Aorta (tissue), 5 donors: ENCODE data around the gene TPSB2. TPM values are rescaled to one million over a fixed set of nuclear protein-coding genes. Genes with fewer than 3 reads are reported as not detected.
"Not testable (repeated sequence)": the region's sequence is repeated elsewhere in the genome, so short reads cannot be mapped to it uniquely, and the experiment has no call there.

Source experiments
- ATAC-seq: fragments of 200-7000 bp; cut with Tn5 transposase; one replicate; pipeline ENCODE4 v1.9.1; 2022; ENCODE audit warnings: moderate library complexity; ENCODE audit not compliant: low FRiP score
- DNase-seq, 2 donors: peaks; one replicate each; pipeline ENCODE4 v3.0.0-alpha.2; 2020
- H3K27ac ChIP-seq, 2 donors: one replicate each; pipeline ENCODE4 v1.5.1; 2013; ENCODE audit warnings: low read length in 2 of 2, mild to moderate bottlenecking in 2 of 2, moderate library complexity in 2 of 2, control low read depth in 1 of 2, inconsistent platforms in 1 of 2, low read depth in 1 of 2
- H3K27me3 ChIP-seq, 2 donors: one replicate each; pipeline ENCODE4 v1.6.1; 2013; ENCODE audit warnings: control low read depth in 1 of 2, low read length in 1 of 2, mild to moderate bottlenecking in 1 of 2, moderate library complexity in 1 of 2; ENCODE audit not compliant: insufficient read depth in 2 of 2, control insufficient read depth in 1 of 2
- H3K36me3 ChIP-seq, 2 donors: one replicate each; pipeline ENCODE4 v1.6.1; 2013; ENCODE audit warnings: control low read depth in 1 of 2, low read length in 1 of 2, mild to moderate bottlenecking in 1 of 2; ENCODE audit not compliant: insufficient read depth in 2 of 2, control insufficient read depth in 1 of 2
- H3K4me1 ChIP-seq, 2 donors: one replicate each; pipeline ENCODE4 v1.6.1; 2013; ENCODE audit warnings: low read length in 2 of 2, control low read depth in 1 of 2, mild to moderate bottlenecking in 1 of 2, moderate library complexity in 1 of 2; ENCODE audit not compliant: insufficient read depth in 2 of 2, control insufficient read depth in 1 of 2
- H3K4me3 ChIP-seq, 2 donors: one replicate each; pipeline ENCODE4 v1.5.1; 2013; ENCODE audit warnings: low read length in 2 of 2, control low read depth in 1 of 2, mild to moderate bottlenecking in 1 of 2
- H3K9me3 ChIP-seq: one replicate; pipeline ENCODE4 v1.6.1; 2013; ENCODE audit warnings: mild to moderate bottlenecking, low read length; ENCODE audit not compliant: control insufficient read depth
- WGBS, 2 donors: extraction: QIAGEN DNeasy Blood & Tissue Kit; methylation state at CpG; one replicate each; pipeline ENCODE4 v1.1.7; 2013; 5-methylcytosine and 5-hydroxymethylcytosine counted together
- intact Hi-C, 2 donors: fragments of 100-400 bp; cut with DNase I; formaldehyde crosslinking; loops; one replicate each; pipeline versions ENCODE4 v1.14.2 to v1.15.0; 2022
- polyA plus RNA-seq, 2 donors: library from polyadenylated mRNA; stranded (reverse); fragments of 200-250 nt; gene quantifications; one replicate each; pipeline ENCODE4 v1.2.3, GENCODE V29; 2013
- total RNA-seq, 2 donors: library from RNA; stranded (reverse); fragmentation: NEBNext Ultra II Directional; extraction: Animal tissue kit (Norgen Biotek cat#: 25700); gene quantifications; one replicate each; pipeline ENCODE4 v1.2.1, GENCODE V29; 2021
- donor health status: healthy with polysubstance abuse.
- donor health status: Bipolar disorder and iron deficiency.
- donor health status: DM: no; HTN: no; CAD: no.
- donor health status: DM: no; HTN: no; CAD: no.
- donor health status: DM: yes; HTN: yes; CAD: no.

TPSB2 gene
- total and polyA plus RNA-seq, 4 donors, result 4.9 to 51.0 (median 13.9) TPM

DNA sequence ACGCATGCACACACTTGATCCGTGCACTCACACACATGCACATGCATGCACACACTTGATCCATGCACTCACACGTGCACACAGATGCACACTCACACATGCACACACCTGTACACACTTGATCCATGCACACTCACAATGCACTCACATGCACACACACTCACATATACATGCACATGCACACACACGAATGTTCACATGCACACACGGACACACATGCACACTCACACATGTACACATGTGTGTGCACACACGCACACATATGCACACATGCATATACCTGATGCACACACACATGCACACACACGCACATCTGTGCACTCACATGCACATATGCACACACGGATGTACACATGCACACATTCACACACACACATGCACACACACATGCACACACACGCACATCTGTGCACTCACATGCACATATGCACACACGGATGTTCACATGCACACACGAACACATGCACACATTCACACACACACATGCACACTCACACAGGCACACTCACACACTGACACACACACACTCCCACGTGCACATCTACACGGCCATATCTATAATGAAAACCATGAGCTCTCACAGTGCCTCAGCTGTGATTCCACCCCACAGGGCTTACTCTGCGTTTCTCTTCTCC lies 18.0 kb upstream of the TPSB2 start:
- H3K4me3 ChIP-seq, H3K27me3 ChIP-seq, DNase-seq, H3K36me3 ChIP-seq, H3K4me1 ChIP-seq, H3K27ac ChIP-seq, H3K9me3 ChIP-seq, ATAC-seq, intact Hi-C loops: not testable (repeated sequence)
- 81 to 82% methylated on average over 13 to 14 of the region's 14 CpGs for WGBS, 2 donors

- WGBS, 2 donors, result 53 to 58% methylated on average over 22 of the region's 22 CpGs
- ATAC-seq (no peak), DNase-seq (no peak)
- Histone ChIP-seq H3K27me3 (no peaks in the 10 kb centered on the region), H3K27ac (no peak overlapping the region), H3K4me1 (no peaks in the 10 kb centered on the region), H3K9me3 (no peaks in the 10 kb centered on the region), H3K36me3 (no peaks in the 10 kb centered on the region), H3K4me3 (no peak overlapping the region)
- intact Hi-C loops, result no loop called here
Observed at GRCh38 chr16:1245452-1246020, 15.6 kb upstream of the TPSB2 start.

GRCh38 chr16:1244881-1245280 lies 14.9 kb upstream of the TPSB2 start:
- H3K27me3 ChIP-seq, result no peaks in the 10 kb centered on the region
- DNase-seq (peak in 1 of 2 donors; percentile 68), ATAC-seq (no peak)
- WGBS, 2 donors, result 51 to 54% methylated on average over 12 of the region's 12 CpGs
- no peak overlapping the region for H3K27ac ChIP-seq
- H3K36me3 ChIP-seq, result no peaks in the 10 kb centered on the region
- H3K4me1 ChIP-seq, result no peaks in the 10 kb centered on the region
- intact Hi-C loops, result no loop called here
- no peak overlapping the region for H3K4me3 ChIP-seq
- H3K9me3 ChIP-seq, result no peaks in the 10 kb centered on the region

DNA sequence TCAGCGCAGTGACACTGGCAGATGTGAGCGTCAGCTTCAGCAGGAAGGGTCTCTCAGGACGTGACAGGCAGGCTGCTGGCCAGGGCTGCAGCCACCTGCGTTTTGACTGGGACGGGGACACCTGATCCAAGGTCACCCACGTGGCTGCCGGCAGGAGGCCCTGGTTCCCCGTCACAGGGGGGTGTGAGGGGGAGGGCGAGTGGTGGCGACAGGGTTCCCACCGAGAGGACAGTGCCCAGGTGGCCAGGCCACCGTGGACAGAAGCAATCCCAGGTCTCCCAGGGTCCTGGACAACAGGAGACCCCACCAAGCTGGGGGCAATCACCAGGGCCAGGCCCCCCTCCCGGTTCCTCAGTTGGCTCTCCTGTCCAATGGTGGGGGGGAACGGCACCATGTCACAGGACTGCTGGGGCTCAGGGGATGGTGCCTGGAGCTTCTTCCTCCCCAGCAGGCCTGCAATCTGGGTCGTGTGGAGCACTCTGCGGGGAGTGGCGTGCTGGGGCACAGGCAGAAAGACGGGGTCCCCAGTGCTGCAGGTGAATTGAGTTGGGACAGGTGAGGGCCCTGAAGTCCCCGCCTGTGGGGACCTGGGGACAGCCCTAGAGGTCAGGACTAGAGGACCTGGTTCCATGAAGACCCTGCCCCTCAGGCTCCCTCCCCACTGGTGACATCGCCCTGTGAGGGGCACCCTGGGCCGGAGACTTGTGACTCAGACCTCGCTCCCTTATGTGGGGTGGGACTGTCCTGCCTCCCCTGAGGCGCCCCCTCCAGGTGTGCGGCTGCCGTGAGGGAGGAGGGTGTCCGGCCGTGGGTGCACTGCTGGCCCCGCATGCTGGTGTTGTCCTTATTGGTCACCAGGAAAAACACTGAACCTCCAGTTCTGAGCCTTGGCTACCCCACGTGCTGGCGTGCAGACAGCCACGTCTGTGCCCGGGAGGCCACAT lies 14.2 kb upstream of the TPSB2 start:
- not testable (repeated sequence) for ATAC-seq, H3K27me3 ChIP-seq

DNA sequence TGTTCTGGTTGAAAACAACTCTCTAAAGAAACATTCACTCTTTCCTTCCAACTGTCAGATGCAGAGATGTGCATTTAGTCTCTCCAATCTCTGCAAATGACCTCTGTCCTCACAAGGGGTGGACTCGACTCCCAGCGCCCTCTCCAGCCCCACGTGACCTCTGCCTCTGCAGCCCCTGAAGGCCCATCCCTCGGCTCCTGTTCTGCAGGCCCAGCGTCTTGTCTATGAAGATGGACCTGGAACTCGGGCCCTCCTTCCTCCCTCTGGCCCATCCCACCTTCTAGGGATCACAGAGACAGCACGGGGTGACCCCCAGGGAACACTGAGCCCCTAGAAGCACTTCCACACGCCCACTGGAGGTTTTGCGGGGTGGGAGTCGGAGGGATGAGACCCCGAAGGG lies 13.4 kb upstream of the TPSB2 start:
- H3K27ac ChIP-seq, intact Hi-C loops, DNase-seq, H3K36me3 ChIP-seq, H3K9me3 ChIP-seq, ATAC-seq, H3K4me1 ChIP-seq, H3K4me3 ChIP-seq, H3K27me3 ChIP-seq: not testable (repeated sequence)
- WGBS, 2 donors, result 49 to 62% methylated on average over 7 of the region's 11 CpGs

More for the DNA sequence above, 14.2 kb upstream of the TPSB2 start:
- intact Hi-C loops, H3K9me3 ChIP-seq, H3K27ac ChIP-seq, DNase-seq, H3K4me1 ChIP-seq, H3K36me3 ChIP-seq, H3K4me3 ChIP-seq: not testable (repeated sequence)
- 71 to 73% methylated on average over 29 to 32 of the region's 32 CpGs for WGBS, 2 donors

- 81 to 87% methylated on average over 10 to 13 of the region's 15 CpGs for WGBS, 2 donors
- H3K27ac ChIP-seq, H3K4me3 ChIP-seq, H3K36me3 ChIP-seq, DNase-seq, intact Hi-C loops, H3K4me1 ChIP-seq, H3K27me3 ChIP-seq, H3K9me3 ChIP-seq: not testable (repeated sequence)
- peak; percentile 8 for ATAC-seq
Observed at GRCh38 chr16:1241081-1241480, 11.1 kb upstream of the TPSB2 start.

DNA sequence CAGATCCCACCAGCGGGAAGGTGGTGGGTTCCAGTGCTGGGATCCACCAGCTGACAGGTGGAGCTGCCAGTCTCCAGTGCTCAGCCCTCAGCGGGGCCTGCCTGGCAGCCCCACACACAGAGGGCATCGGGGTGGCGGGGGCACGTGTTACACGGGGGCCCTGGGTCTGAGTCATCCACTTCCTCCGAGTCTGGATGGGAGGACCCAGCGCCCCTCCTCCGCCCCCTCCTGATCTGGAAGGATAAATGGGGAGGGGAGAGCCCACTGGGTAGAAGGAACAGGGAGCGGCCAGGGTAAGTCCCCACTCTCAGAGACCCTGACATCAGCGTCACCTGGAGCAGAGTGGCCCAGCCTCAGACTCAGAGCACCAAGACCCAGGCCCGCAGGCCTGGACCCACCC lies 10.5 kb upstream of the TPSB2 start, which contains the start of gene TPSAB1:
Gene TPSAB1, plus strand, starts transcription at position 270 of the 400 bp plus-strand sequence. CDS start 234 bp downstream, outside the sequence.
- H3K9me3 ChIP-seq, H3K4me1 ChIP-seq, ATAC-seq, H3K27ac ChIP-seq, H3K36me3 ChIP-seq, H3K4me3 ChIP-seq, H3K27me3 ChIP-seq, DNase-seq, intact Hi-C loops: not testable (repeated sequence)
- WGBS, 2 donors, result 56 to 66% methylated on average over 6 to 8 of the region's 12 CpGs

DNA sequence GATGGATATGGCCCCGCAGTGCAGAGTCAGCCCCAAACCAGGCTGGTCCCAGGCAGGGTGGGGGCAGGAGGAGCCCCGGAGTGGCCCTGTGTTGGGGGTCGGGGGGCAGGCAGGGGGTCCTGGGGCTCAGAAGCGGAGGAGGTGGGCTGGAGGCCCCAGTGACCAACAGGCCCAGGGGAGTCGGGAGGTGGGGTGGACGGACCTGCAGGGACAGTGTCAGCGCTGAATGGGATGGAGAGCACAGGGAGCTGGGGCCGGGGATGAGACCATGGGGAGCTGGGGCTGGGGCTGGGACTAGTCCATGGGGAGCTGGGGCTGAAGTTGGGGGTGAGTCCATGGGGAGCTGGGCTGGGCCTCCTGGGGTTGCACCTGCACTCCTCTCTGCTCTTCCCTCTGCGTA lies 9.6 kb upstream of the TPSB2 start:
- H3K9me3 ChIP-seq, ATAC-seq, H3K36me3 ChIP-seq, H3K27ac ChIP-seq, DNase-seq, H3K4me1 ChIP-seq, H3K27me3 ChIP-seq, intact Hi-C loops, H3K4me3 ChIP-seq: not testable (repeated sequence)
- 87 to 92% methylated on average over 6 to 9 of the region's 9 CpGs for WGBS, 2 donors
